K562 (cell line): Measurements from ENCODE around the gene DIP2C. TPM values are rescaled to one million over a fixed set of nuclear protein-coding genes. Genes with fewer than 3 reads are reported as not detected.

ENCODE experiments used
- ATAC-seq: fragments of 200-7000 bp; cut with Tn5 transposase; 3 replicates; pipeline ENCODE4 v1.9.1; 2020; ENCODE audit warnings: moderate library complexity
- BruUV-seq: library from RNA; stranded (reverse); fragments of 400-500 nt; replicated peaks from 2 replicates; lab custom pipeline; 2021; lab: Mats Ljungman, UMichigan
- CTCF ChIA-PET: fragments of 300-600 bp; formaldehyde crosslinking; extraction: SDS; loops from one replicate; lab custom pipeline; 2021; ENCODE audit warnings: low intra/inter-chr PET ratio; lab: Yijun Ruan, JAX
- POLR2A ChIA-PET: fragments of 300-600, 350-650 bp; sonication (Branson Sonifier 250); formaldehyde crosslinking; extraction: SDS; loops from one replicate; lab custom pipeline; 2021; ENCODE audit warnings: antibody characterized with exemption, inconsistent platforms; lab: Yijun Ruan, JAX
- DNase-seq, 4 experiments: peaks; one replicate each; pipeline versions ENCODE4 v3.0.0 to v3.0.0-alpha.2; 2011 to 2018; ENCODE audit warnings: low spot score in 3 of 4, mixed read lengths in 3 of 4; ENCODE audit errors: extremely low read depth in 1 of 4
- FAIRE-seq: peaks from 2 replicates; lab custom pipeline; 2011; peaks lifted over from hg19 to GRCh38; lab: Jason Lieb, UNC
- H2AFZ ChIP-seq: 2 replicates; pipeline ENCODE4 v1.6.0; 2011; ENCODE audit warnings: low read depth, low read length, control low read depth, inconsistent platforms
- H3K27ac ChIP-seq: fragments of 200-600 bp; 3 replicates; pipeline ENCODE4 v1.8.0; 2011; ENCODE audit warnings: low read depth, mild to moderate bottlenecking, control low read depth, inconsistent platforms, low read length, moderate library complexity, mixed read lengths; ENCODE audit errors: extremely low read depth
- H3K27me3 ChIP-seq, 2 experiments: fragments of 300-600 bp in 1 of 2; 2 replicates in 1 of 2; 3 replicates in 1 of 2; pipeline versions ENCODE4 v1.6.0 to v1.8.0; 2011; ENCODE audit warnings: inconsistent platforms in 2 of 2, low read length in 2 of 2, mild to moderate bottlenecking in 1 of 2, mixed read lengths in 1 of 2, moderate library complexity in 1 of 2; ENCODE audit not compliant: control insufficient read depth in 2 of 2, insufficient read depth in 2 of 2
- H3K36me3 ChIP-seq: fragments of 300-600 bp; 3 replicates; pipeline ENCODE4 v1.8.0; 2011; ENCODE audit warnings: mild to moderate bottlenecking, low read length, inconsistent platforms; ENCODE audit not compliant: control insufficient read depth, insufficient read depth
- H3K4me1 ChIP-seq, 2 experiments: fragments of 200-600 bp in 1 of 2; replicated peaks in 1 of 2; 2 replicates in 1 of 2; 3 replicates in 1 of 2; pipeline versions ENCODE4 v1.5.1 to v1.8.0; 2011; ENCODE audit warnings: inconsistent platforms in 2 of 2, low read length in 2 of 2, mild to moderate bottlenecking in 1 of 2, mixed read lengths in 1 of 2, moderate library complexity in 1 of 2; ENCODE audit not compliant: control insufficient read depth in 2 of 2, insufficient read depth in 2 of 2
- H3K4me2 ChIP-seq: 2 replicates; pipeline ENCODE4 v1.6.1; 2011; ENCODE audit warnings: low read length, control low read depth, inconsistent platforms, mixed read lengths; ENCODE audit not compliant: insufficient read depth
- H3K4me3 ChIP-seq: fragments of 200-600 bp; sonication (generic), shearing (Covaris generic); 2 replicates; pipeline ENCODE4 v1.5.1; 2016; ENCODE audit warnings: control low read depth, inconsistent platforms
- H3K79me2 ChIP-seq: fragments of 200-600 bp; 3 replicates; pipeline ENCODE4 v1.8.0; 2011; ENCODE audit warnings: low read length, inconsistent platforms; ENCODE audit not compliant: control insufficient read depth, insufficient read depth
- H3K9ac ChIP-seq, 2 experiments: 2 replicates each; pipeline versions ENCODE4 v1.6.0 to v1.6.1; 2011; ENCODE audit warnings: low read depth in 2 of 2, low read length in 2 of 2, control low read depth in 1 of 2, inconsistent platforms in 1 of 2, mild to moderate bottlenecking in 1 of 2, mixed read lengths in 1 of 2; ENCODE audit not compliant: insufficient read depth in 1 of 2
- H3K9me1 ChIP-seq: one replicate; pipeline ENCODE4 v1.6.0; 2011; ENCODE audit warnings: inconsistent platforms, mild to moderate bottlenecking, low read length, moderate library complexity; ENCODE audit not compliant: control insufficient read depth, insufficient read depth
- H3K9me3 ChIP-seq: replicated peaks from 2 replicates; pipeline ENCODE4 v1.5.1; 2011; ENCODE audit warnings: low read depth, low read length, inconsistent platforms; ENCODE audit not compliant: control insufficient read depth, insufficient read depth
- H4K20me1 ChIP-seq: replicated peaks from 2 replicates; pipeline ENCODE4 v1.6.1; 2011; ENCODE audit warnings: low read length, inconsistent platforms, mixed read lengths; ENCODE audit not compliant: control insufficient read depth, insufficient read depth
- ATF3 ChIP-seq, 2 experiments: fragments of 450-650 bp in 1 of 2; sonication (generic) in 1 of 2; formaldehyde crosslinking in 1 of 2; IDR thresholded peaks in 1 of 2; conservative IDR thresholded peaks in 1 of 2; 2 replicates each; pipeline versions ENCODE4 v1.6.1 to v1.8.1; 2016 to 2023; ENCODE audit warnings: mild to moderate bottlenecking in 2 of 2, moderate library complexity in 2 of 2, inconsistent platforms in 1 of 2, missing genetic modification reagents in 1 of 2
- FOXA1 ChIP-seq: fragments of 450-650 bp; IDR thresholded peaks from 2 replicates; pipeline ENCODE4 v1.6.1; 2016; ENCODE audit warnings: mild to moderate bottlenecking, borderline replicate concordance
- JUND ChIP-seq, 2 experiments: IDR thresholded peaks; 2 replicates in 1 of 2; 3 replicates in 1 of 2; pipeline ENCODE4 v1.6.1; 2011; ENCODE audit warnings: borderline replicate concordance in 2 of 2, low read depth in 2 of 2, low read length in 2 of 2, improper control_type of control experiment in 1 of 2, missing biosample characterization in 1 of 2, missing genetic modification characterization in 1 of 2, missing genetic modification reagents in 1 of 2
- LCOR ChIP-seq: sonication (generic); formaldehyde crosslinking; IDR thresholded peaks from 2 replicates; pipeline ENCODE4 v1.8.0; 2022; ENCODE audit warnings: mild to moderate bottlenecking, missing genetic modification reagents
- NFE2L1 ChIP-seq: fragments of 450-650 bp; IDR thresholded peaks from 2 replicates; pipeline ENCODE4 v1.6.1; 2016; ENCODE audit warnings: missing genetic modification characterization, low read depth, mild to moderate bottlenecking, missing compliant biosample characterization, moderate library complexity, borderline replicate concordance
- NR1H2 ChIP-seq: sonication (generic); formaldehyde crosslinking; IDR thresholded peaks from 2 replicates; pipeline ENCODE4 v1.4.0; 2020; ENCODE audit warnings: mild to moderate bottlenecking, missing genetic modification reagents
- RFX7 ChIP-seq: fragments of 250-450 bp; sonication (Bioruptor Pico); IDR thresholded peaks from 2 replicates; pipeline ENCODE4 v1.5.1; 2021; ENCODE audit warnings: mild to moderate bottlenecking
- SMAD1 ChIP-seq: fragments of 150-350 bp; IDR thresholded peaks from 2 replicates; pipeline ENCODE4 v1.6.1; 2014; ENCODE audit warnings: low read length, low read depth; ENCODE audit not compliant: partially characterized antibody
- USF2 ChIP-seq: sonication (generic); formaldehyde crosslinking; IDR thresholded peaks from 2 replicates; pipeline ENCODE4 v1.5.0; 2020; ENCODE audit warnings: missing genetic modification reagents
- ZNF444 ChIP-seq: fragments of 250-450 bp; sonication (Bioruptor Pico); IDR thresholded peaks from 2 replicates; pipeline ENCODE4 v1.4.0; 2020; ENCODE audit warnings: mild to moderate bottlenecking, moderate library complexity
- ZNF583 ChIP-seq: fragments of 250-450 bp; sonication (Bioruptor Pico); IDR thresholded peaks from 2 replicates; pipeline ENCODE4 v1.4.0; 2020
- ZNF77 ChIP-seq: fragments of 250-450 bp; sonication (Bioruptor Pico); IDR thresholded peaks from 2 replicates; pipeline ENCODE4 v1.5.0; 2020
- WGBS: fragments of 100-300 bp; shearing (Covaris generic); methylation state at CpG from one replicate; pipeline ENCODE4 v1.1.6; 2016; ENCODE audit warnings: low coverage, mixed read lengths; ENCODE audit not compliant: insufficient coverage; ENCODE audit errors: missing lambda C conversion rate; 5-methylcytosine and 5-hydroxymethylcytosine counted together
- in situ Hi-C: fragments of 300-500 bp; cut with MboI; formaldehyde crosslinking; loops from 4 replicates; pipeline ENCODE4 v1.15.0; 2018; ENCODE audit warnings: inconsistent platforms, mixed read lengths
- intact Hi-C: fragments of 100-400 bp; cut with micrococcal nuclease; formaldehyde crosslinking; loops from 2 replicates; pipeline ENCODE4 v1.14.2; 2022
- polyA plus RNA-seq, 8 experiments: library from polyadenylated mRNA; depleted of rRNA in 4 of 8; stranded (reverse) in 5 of 8; unstranded in 3 of 8; fragments of >200 nt; fragmentation: Nextera tagmentation in 2 of 8; fragmentation: Illumina TruSeq in 1 of 8; extraction: Ambion mirVana in 2 of 8; extraction: Trizol in 1 of 8; gene quantifications; 2 replicates each; pipeline versions ENCODE4 v1.2.1 to v1.2.3, GENCODE V29; 2011 to 2014; ENCODE audit warnings: inconsistent platforms in 1 of 8, missing spikeins in 1 of 8
- total RNA-seq, 7 experiments: library from RNA; depleted of rRNA in 6 of 7; stranded (reverse); fragments of >200 nt in 6 of 7; fragmentation: Illumina TruSeq in 2 of 7; extraction: Trizol in 2 of 7; gene quantifications; 2 replicates each; pipeline versions ENCODE4 v1.2.1 to v1.2.3, GENCODE V29; 2011 to 2021; ENCODE audit warnings: low replicate concordance in 1 of 7
- TF ChIP-seq, protein P1 (sequence below): sonication (generic); formaldehyde crosslinking; IDR thresholded peaks from 2 replicates; pipeline ENCODE4 v1.8.1; 2023; ENCODE audit warnings: missing genetic modification reagents, mild to moderate bottlenecking, borderline replicate concordance
- TF ChIP-seq, protein P2 (sequence below): fragments of 250-450 bp; sonication (Bioruptor Pico); IDR thresholded peaks from 2 replicates; pipeline ENCODE4 v1.8.0; 2021; ENCODE audit warnings: moderate library complexity, mild to moderate bottlenecking, inconsistent platforms
- TF ChIP-seq, protein P3 (sequence below): sonication (generic); formaldehyde crosslinking; IDR thresholded peaks from 2 replicates; pipeline ENCODE4 v1.8.0; 2022; ENCODE audit warnings: missing genetic modification reagents, mild to moderate bottlenecking, borderline replicate concordance

Gene DIP2C
- total and polyA plus RNA-seq, 9 of the 15 experiments (the other 6 are each of a cell fraction or from before 2014, with no cell fraction given), result 0.01 TPM; not detected in 8

GRCh38 chr10:490256-490655 lies 199.2 kb downstream of the DIP2C start:
- Histone ChIP-seq H3K9me3 (no peaks in the 10 kb centered on the region), H3K4me3 (no peak overlapping the region), H2AFZ (no peak overlapping the region), H3K27me3 (peaks cover 36 to 93% of the 10 kb centered on the region in 2 experiments), H4K20me1 (peaks cover 4% of the 10 kb centered on the region), H3K4me2 (no peak overlapping the region), H3K79me2 (no peaks in the 10 kb centered on the region), H3K36me3 (no peaks in the 10 kb centered on the region), H3K9ac (no peak overlapping the region), H3K27ac (no peak overlapping the region), H3K4me1 (no peaks in the 10 kb centered on the region), H3K9me1 (no peaks in the 10 kb centered on the region)
- ChIA-PET CTCF (no interaction called here), POLR2A (no interaction called here)
- ATAC-seq (no peak), FAIRE-seq (no peak), DNase-seq (no peak)
- intact Hi-C loops, result no loop called here
- in situ Hi-C loops, result no loop called here
- 2% methylated on average over 15 of the region's 16 CpGs for WGBS
- BruUV-seq, result no TSS peak
- TF ChIP-seq RFX7 (CRISPR knock-in tag) (no peak), ZNF583 (CRISPR knock-in tag) (no peak), JUND (IDR thresholded peaks at IDR 0.05; ENCODE audit: borderline replicate concordance, low read depth, low read length) (no peak), JUND (tag; IDR thresholded peaks at IDR 0.05; ENCODE audit: borderline replicate concordance, low read depth, low read length) (no peak), LCOR (CRISPR knock-in tag) (no peak), ATF3 (IDR thresholded peaks at IDR 0.05) (no peak), ATF3 (CRISPR knock-in tag; conservative IDR thresholded peaks at IDR 0.05) (no peak), ZNF444 (CRISPR knock-in tag) (no peak), SMAD1 (no peak), USF2 (CRISPR knock-in tag) (no peak), NR1H2 (no peak), NFE2L1 (tag) (no peak), FOXA1 (no peak), ZNF77 (CRISPR knock-in tag) (no peak)
- TF ChIP-seq, protein P1, sequence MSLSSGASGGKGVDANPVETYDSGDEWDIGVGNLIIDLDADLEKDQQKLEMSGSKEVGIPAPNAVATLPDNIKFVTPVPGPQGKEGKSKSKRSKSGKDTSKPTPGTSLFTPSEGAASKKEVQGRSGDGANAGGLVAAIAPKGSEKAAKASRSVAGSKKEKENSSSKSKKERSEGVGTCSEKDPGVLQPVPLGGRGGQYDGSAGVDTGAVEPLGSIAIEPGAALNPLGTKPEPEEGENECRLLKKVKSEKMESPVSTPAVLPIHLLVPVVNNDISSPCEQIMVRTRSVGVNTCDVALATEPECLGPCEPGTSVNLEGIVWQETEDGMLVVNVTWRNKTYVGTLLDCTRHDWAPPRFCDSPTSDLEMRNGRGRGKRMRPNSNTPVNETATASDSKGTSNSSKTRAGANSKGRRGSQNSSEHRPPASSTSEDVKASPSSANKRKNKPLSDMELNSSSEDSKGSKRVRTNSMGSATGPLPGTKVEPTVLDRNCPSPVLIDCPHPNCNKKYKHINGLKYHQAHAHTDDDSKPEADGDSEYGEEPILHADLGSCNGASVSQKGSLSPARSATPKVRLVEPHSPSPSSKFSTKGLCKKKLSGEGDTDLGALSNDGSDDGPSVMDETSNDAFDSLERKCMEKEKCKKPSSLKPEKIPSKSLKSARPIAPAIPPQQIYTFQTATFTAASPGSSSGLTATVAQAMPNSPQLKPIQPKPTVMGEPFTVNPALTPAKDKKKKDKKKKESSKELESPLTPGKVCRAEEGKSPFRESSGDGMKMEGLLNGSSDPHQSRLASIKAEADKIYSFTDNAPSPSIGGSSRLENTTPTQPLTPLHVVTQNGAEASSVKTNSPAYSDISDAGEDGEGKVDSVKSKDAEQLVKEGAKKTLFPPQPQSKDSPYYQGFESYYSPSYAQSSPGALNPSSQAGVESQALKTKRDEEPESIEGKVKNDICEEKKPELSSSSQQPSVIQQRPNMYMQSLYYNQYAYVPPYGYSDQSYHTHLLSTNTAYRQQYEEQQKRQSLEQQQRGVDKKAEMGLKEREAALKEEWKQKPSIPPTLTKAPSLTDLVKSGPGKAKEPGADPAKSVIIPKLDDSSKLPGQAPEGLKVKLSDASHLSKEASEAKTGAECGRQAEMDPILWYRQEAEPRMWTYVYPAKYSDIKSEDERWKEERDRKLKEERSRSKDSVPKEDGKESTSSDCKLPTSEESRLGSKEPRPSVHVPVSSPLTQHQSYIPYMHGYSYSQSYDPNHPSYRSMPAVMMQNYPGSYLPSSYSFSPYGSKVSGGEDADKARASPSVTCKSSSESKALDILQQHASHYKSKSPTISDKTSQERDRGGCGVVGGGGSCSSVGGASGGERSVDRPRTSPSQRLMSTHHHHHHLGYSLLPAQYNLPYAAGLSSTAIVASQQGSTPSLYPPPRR (CRISPR knock-in tag), result no peak
- TF ChIP-seq, protein P2, sequence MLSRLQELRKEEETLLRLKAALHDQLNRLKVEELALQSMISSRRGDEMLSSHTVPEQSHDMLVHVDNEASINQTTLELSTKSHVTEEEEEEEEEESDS (CRISPR knock-in tag), result no peak
- TF ChIP-seq, protein P3, sequence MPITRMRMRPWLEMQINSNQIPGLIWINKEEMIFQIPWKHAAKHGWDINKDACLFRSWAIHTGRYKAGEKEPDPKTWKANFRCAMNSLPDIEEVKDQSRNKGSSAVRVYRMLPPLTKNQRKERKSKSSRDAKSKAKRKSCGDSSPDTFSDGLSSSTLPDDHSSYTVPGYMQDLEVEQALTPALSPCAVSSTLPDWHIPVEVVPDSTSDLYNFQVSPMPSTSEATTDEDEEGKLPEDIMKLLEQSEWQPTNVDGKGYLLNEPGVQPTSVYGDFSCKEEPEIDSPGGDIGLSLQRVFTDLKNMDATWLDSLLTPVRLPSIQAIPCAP, result no peak
